ENCODE results near the gene GCSH. TPM values are rescaled to one million over a fixed set of nuclear protein-coding genes. Genes with fewer than 3 reads are reported as not detected.

GCSH gene
- total RNA-seq, 4 donors from 2014 or later = 12.6 to 20.8 (median 16.6) TPM

DNA sequence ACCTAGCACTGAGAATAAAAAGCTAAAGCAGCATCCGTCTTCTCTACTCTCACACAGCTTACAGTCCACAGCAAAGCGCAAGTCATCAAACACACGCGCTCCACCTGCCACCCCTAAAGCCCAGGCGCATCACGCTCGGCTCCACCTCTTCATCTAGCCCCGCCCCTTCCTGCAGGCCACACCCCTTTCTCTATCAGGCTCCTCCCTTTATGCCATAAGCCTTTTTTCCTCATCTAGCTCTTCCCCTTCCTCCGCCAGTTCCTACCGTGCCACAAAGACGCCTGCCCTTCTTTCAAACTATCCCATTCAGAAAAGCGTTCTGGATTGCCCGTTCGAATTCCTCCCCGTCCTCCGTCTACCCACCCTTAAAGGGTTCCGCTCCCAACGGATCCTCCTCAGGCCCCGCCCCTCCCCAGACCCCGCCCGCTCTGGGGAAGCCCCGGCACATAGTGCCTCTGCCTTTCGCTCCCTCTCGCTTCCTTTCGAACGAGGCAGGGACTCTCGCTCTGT is 19.6 kb downstream of the GCSH start:
- Histone ChIP-seq H3K4me1 (peaks cover 6 to 13% (median 11%) of the 10 kb centered on the region in 4 donors), H3K27me3 (no peaks in the 10 kb centered on the region), H3K9me3 (no peaks in the 10 kb centered on the region), H3K4me3 (peak overlapping the region; percentile 63 to 81 (median 73)), H3K36me3 (no peaks in the 10 kb centered on the region), H3K27ac (replicated peaks in 1 of 4) (peak overlapping the region; percentile 89 to 99 (median 94))
- peak; percentile 98 for DNase-seq (ENCODE audit: extremely low spot score)
- intact Hi-C loops (cut with DNase I) = loop anchor here (1.0 to 10.0 kb wide), 2 partner anchors 41 to 72 kb away; partner anchors contain the start of genes ATMIN, CENPN and CMC2
- under 1% methylated on average over 19 of the region's 27 CpGs for WGBS
- TF ChIP-seq POLR2A (IDR thresholded peaks at IDR 0.05; ENCODE audit: low read depth) = no peak
- no peak for TF ChIP-seq POLR2AphosphoS5 (IDR thresholded peaks at IDR 0.05)
- TF ChIP-seq EP300 (IDR thresholded peaks at IDR 0.05) = no peak
- TF ChIP-seq, protein P1, sequence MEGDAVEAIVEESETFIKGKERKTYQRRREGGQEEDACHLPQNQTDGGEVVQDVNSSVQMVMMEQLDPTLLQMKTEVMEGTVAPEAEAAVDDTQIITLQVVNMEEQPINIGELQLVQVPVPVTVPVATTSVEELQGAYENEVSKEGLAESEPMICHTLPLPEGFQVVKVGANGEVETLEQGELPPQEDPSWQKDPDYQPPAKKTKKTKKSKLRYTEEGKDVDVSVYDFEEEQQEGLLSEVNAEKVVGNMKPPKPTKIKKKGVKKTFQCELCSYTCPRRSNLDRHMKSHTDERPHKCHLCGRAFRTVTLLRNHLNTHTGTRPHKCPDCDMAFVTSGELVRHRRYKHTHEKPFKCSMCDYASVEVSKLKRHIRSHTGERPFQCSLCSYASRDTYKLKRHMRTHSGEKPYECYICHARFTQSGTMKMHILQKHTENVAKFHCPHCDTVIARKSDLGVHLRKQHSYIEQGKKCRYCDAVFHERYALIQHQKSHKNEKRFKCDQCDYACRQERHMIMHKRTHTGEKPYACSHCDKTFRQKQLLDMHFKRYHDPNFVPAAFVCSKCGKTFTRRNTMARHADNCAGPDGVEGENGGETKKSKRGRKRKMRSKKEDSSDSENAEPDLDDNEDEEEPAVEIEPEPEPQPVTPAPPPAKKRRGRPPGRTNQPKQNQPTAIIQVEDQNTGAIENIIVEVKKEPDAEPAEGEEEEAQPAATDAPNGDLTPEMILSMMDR (IDR thresholded peaks at IDR 0.05) = no peak

DNA sequence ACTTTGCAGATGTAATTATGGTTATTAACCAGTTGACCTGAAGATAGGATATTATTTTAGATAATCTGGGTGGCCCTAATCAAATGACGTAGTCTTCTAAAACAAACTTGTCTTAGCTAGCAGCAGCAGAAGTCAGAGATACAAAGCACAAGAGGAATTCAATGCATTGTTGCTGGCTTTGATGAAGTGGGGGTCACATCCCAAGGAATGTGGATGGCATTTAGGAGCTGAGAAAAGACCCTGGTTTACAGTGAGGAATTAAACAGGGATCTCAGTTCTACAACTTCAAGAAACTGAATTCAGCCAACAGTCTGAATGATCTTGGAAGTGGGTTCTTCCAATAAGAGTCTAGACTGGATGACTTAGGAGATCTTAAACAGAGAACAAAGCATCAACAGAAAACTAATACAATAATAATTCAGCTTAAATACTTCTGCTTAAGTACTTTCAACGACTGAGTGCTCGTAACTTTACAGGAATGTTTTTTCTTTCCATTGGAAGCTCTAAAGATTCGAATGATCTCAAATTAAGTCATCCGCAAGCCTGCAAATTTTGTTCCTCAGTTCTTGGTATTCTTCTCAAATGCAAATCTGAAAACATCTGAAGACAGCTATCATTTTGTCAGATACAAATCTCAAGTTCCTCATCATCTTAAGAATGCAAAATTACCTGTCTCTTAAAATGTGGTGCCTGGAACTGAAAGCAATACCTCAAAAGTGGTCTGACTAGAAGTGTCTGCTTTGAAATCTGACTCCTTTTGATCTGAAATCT is 22.4 kb downstream of the GCSH start:
- no peaks in the 10 kb centered on the region for H3K9me3 ChIP-seq
- DNase-seq (ENCODE audit: extremely low spot score) = no peak
- WGBS = 73% methylated on average over 5 of the region's 5 CpGs
- no peak overlapping the region for H3K4me3 ChIP-seq
- no peaks in the 10 kb centered on the region for H3K27me3 ChIP-seq
- H3K36me3 ChIP-seq = no peaks in the 10 kb centered on the region
- no peak overlapping the region for H3K27ac ChIP-seq (replicated peaks in 1 of 4)
- H3K4me1 ChIP-seq = peaks cover 6 to 13% (median 11%) of the 10 kb centered on the region in 4 donors
- TF ChIP-seq EP300 (IDR thresholded peaks at IDR 0.05) = no peak
- TF ChIP-seq, protein P1 (IDR thresholded peaks at IDR 0.05) = no peak
- no peak for TF ChIP-seq POLR2AphosphoS5 (IDR thresholded peaks at IDR 0.05)
- TF ChIP-seq POLR2A (IDR thresholded peaks at IDR 0.05; ENCODE audit: low read depth) = no peak
- intact Hi-C loops (cut with DNase I) = loop anchor here (10.0 kb wide), 1 partner anchor 69 kb away; the partner anchor contains the start of genes CENPN and CMC2

DNA sequence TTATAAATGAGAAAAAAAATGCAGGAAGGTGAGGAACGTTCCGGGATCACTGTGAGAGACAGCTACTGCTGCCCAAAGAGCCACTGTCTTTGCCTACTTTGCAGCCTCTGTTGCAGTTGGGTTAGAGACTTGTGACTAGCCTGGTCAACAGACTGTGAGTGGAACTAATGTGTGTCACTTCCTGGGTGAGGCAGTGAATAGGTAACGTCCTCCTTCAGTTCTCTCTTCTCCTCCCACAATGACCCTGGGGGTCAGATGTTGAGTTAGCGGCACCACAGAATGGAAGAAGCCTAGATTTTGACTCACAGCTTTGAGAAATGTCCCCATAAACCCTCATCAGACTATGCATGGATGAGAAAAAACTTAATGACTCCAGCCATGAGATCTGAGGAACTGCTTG is 24.4 kb downstream of the GCSH start:
- H3K27ac ChIP-seq (replicated peaks in 1 of 4) = no peak overlapping the region
- peaks cover 0 to 6% (median 5%) of the 10 kb centered on the region in 4 donors for H3K4me1 ChIP-seq
- no peak overlapping the region for H3K4me3 ChIP-seq
- 90% methylated on average over 4 of the region's 4 CpGs for WGBS
- DNase-seq (ENCODE audit: extremely low spot score) = no peak
- intact Hi-C loops (cut with DNase I) = loop anchor here (10.0 kb wide), 1 partner anchor 67 kb away; the partner anchor contains the start of genes CENPN and CMC2
- no peaks in the 10 kb centered on the region for H3K36me3 ChIP-seq
- TF ChIP-seq POLR2A (IDR thresholded peaks at IDR 0.05; ENCODE audit: low read depth) (no peak), EP300 (IDR thresholded peaks at IDR 0.05) (no peak), POLR2AphosphoS5 (IDR thresholded peaks at IDR 0.05) (no peak)
- TF ChIP-seq, protein P1 (IDR thresholded peaks at IDR 0.05) = no peak
- no peaks in the 10 kb centered on the region for H3K9me3 ChIP-seq
- no peaks in the 10 kb centered on the region for H3K27me3 ChIP-seq

DNA sequence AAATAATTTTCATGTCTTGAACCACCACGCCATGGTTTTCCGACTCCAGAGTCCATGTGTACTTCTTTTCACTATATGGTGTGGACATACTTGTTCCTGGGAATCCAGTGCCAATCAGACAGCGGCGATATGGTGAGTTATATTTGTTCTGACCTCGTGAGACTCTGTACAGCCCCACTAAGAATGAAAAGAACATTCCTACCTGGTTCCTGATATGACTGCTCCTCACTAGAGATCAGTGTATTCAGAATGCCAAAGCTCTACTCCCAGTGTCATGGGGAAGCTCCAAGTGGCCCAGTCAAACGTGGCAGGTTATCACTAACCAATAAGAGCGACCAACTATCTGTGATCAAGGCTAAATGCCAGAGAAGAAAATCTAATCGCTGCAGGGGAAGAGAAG is 25.2 kb downstream of the GCSH start:
- H3K4me1 ChIP-seq = peaks cover 0 to under 1% (median under 1%) of the 10 kb centered on the region in 4 donors
- no peak for DNase-seq (ENCODE audit: extremely low spot score)
- no peak overlapping the region for H3K27ac ChIP-seq (replicated peaks in 1 of 4)
- H3K27me3 ChIP-seq = no peaks in the 10 kb centered on the region
- no peak overlapping the region for H3K4me3 ChIP-seq
- TF ChIP-seq EP300 (IDR thresholded peaks at IDR 0.05) (no peak), POLR2A (IDR thresholded peaks at IDR 0.05; ENCODE audit: low read depth) (no peak), POLR2AphosphoS5 (IDR thresholded peaks at IDR 0.05) (no peak)
- TF ChIP-seq, protein P1 (IDR thresholded peaks at IDR 0.05) = no peak
- intact Hi-C loops (cut with DNase I) = loop anchor here (10.0 kb wide), 1 partner anchor 66 kb away; the partner anchor contains the start of genes CENPN and CMC2
- H3K9me3 ChIP-seq = no peaks in the 10 kb centered on the region
- no peaks in the 10 kb centered on the region for H3K36me3 ChIP-seq
- WGBS = 76% methylated on average over 8 of the region's 8 CpGs

Measured in esophagus muscularis mucosa (tissue), 4 donors.